Umbilical cord (tissue), 2 donors: ENCODE results near the gene SMCR8. TPM values are rescaled to one million over a fixed set of nuclear protein-coding genes. Genes with fewer than 3 reads are reported as not detected.
"Not testable (repeated sequence)": the region's sequence is repeated elsewhere in the genome, so short reads cannot be mapped to it uniquely, and the experiment has no call there.

Experiments used
- DNase-seq: peaks from one replicate; pipeline ENCODE4 v3.0.0-alpha.2; 2015; ENCODE audit warnings: low spot score
- total RNA-seq: library from RNA; depleted of rRNA; stranded (reverse); fragments of >200 nt; gene quantifications from one replicate; pipeline ENCODE4 v1.2.3, GENCODE V29; 2014; ENCODE audit warnings: low replicate concordance; ENCODE audit not compliant: insufficient read depth

The SMCR8 gene, protein sequence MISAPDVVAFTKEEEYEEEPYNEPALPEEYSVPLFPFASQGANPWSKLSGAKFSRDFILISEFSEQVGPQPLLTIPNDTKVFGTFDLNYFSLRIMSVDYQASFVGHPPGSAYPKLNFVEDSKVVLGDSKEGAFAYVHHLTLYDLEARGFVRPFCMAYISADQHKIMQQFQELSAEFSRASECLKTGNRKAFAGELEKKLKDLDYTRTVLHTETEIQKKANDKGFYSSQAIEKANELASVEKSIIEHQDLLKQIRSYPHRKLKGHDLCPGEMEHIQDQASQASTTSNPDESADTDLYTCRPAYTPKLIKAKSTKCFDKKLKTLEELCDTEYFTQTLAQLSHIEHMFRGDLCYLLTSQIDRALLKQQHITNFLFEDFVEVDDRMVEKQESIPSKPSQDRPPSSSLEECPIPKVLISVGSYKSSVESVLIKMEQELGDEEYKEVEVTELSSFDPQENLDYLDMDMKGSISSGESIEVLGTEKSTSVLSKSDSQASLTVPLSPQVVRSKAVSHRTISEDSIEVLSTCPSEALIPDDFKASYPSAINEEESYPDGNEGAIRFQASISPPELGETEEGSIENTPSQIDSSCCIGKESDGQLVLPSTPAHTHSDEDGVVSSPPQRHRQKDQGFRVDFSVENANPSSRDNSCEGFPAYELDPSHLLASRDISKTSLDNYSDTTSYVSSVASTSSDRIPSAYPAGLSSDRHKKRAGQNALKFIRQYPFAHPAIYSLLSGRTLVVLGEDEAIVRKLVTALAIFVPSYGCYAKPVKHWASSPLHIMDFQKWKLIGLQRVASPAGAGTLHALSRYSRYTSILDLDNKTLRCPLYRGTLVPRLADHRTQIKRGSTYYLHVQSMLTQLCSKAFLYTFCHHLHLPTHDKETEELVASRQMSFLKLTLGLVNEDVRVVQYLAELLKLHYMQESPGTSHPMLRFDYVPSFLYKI
- 7.2 TPM for total RNA-seq

DNA sequence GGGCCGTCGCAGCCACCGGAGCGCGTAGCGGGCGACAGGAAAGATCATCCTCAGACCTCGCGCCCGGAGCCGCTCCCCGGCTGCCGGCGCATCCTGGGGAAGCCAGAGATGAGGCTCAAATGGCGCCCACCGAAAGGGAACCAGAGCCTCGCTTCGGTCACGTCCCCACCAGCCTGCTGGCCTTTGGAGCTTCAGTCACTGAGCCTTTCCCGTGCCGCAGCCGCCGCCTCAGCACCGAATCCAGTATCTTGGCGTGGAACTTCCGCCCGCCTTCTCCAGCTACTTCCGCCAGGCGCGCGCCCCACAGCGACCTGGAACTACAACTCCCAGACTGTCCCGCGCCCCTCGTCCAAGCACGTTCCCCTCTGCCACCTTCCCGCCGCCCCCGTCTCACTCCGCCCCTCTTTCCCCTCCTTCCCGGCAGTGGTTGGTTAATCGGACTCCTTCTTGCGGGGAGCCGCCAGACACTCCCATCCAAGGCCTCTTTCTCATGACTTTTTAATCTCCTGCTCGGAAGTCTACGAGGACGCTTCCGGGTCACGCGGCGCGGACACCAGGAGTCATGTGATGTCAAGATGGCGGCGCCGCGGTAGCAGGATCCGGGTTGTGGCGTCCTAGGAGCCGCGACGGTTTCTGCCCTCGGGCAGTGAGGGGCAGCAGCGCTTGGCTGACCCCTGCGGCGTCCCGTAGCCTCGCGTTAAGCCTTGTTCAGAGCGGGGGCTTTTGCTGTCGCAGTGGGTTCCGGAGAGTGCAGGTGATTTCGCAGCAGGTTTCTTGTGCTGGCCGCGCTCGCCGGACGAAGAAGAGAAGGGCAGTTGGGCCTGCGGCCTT lies at the start of gene SMCR8, which contains the start of gene TOP3A:
Gene SMCR8 (plus strand): TSS at position 563 of the 831 bp plus-strand sequence. CDS start 497 bp downstream, outside the sequence.
Gene TOP3A (minus strand): TSS at position 264 of the 831 bp plus-strand sequence. CDS start 216 bp downstream, at position 48.
- DNase-seq: peak; percentile 100

GRCh38 chr17:18267366-18267765 lies 47.7 kb upstream of the SMCR8 start:
- no peak for DNase-seq

- peak; percentile 30 for DNase-seq
Observed at GRCh38 chr17:18267927-18268711, 47.0 kb upstream of the SMCR8 start.

DNA sequence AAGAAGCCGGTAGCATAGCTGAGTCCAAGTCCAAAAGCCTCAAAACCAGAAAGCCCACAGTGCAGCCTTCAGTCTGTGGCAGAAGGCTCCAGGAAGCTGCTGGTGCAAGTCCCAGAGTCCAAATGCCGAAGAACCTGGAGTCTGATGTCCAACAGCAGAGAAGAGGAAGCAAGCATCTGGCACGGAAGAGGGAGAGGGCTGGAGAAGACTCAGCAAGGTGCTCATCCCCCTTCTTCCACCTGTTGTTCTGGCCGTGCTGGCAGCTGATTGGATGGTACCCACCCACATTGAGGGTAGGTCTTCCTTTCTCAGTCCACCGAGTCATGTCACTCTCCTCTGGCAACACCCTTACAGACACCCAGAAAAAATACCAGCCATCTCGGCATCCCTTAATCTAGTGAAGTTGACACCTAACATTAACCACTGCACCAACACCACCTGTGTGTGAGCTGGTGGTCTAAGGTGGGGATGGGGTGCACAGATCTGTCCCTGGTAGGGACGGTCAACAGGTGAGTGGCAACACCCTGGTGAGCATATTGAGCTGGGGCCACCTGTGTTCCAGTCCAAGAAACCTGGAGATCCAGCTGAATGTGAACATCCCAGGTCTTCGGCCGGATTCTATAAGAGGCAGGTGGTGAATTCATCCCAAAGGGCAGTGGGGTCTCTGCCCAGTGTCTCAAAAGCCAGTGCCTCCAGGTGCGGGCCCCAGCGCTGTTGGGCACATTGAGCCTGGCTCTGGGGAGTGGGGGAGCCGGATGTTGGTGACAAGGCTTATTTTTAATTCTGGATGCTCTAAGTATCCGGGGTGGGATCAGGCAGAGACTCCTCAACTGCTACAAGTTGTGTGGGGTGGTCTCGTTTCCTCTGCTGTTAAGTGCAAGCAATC lies 44.8 kb upstream of the SMCR8 start:
- no peak for DNase-seq

- no peak for DNase-seq
Observed at GRCh38 chr17:18277076-18277475, 38.0 kb upstream of the SMCR8 start.

DNA sequence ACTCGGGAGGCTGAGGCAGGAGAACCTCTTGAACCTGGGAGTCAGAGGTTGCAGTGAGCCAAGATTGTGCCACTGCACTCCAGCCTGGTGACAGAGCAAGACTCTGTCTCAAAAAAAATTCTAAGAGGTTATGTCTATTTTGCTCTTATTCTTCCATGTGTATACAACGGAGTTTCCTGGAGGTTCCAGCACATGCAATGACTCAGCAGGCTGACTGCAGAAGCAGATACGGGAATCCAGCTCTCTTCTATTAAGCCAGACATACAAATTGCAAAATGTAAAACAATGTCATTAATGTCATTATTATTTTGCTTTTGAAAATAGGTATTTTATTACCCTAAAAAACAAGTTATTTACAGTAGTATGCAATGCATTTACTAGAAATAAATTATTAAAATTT lies 36.2 kb upstream of the SMCR8 start:
- no peak for DNase-seq

DNA sequence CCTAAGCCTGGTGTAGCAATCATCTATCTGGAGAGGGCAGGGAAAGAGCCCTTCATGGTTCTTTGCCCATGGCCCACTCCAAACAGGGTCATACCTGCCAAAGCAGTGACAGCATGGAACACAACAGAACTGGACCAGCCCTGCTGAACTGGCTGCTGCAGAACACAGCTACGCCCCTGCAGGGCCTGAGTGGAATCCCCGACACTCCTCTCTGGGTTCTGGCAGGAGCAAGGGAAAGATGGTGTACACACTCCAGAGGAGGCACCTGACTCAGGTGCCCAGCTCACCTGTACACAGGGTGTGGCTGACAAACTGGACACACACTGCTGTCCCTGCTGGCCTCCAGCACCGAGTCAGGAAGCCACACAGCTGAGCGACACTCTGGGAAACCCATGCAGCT lies 34.8 kb upstream of the SMCR8 start:
- no peak for DNase-seq

DNA sequence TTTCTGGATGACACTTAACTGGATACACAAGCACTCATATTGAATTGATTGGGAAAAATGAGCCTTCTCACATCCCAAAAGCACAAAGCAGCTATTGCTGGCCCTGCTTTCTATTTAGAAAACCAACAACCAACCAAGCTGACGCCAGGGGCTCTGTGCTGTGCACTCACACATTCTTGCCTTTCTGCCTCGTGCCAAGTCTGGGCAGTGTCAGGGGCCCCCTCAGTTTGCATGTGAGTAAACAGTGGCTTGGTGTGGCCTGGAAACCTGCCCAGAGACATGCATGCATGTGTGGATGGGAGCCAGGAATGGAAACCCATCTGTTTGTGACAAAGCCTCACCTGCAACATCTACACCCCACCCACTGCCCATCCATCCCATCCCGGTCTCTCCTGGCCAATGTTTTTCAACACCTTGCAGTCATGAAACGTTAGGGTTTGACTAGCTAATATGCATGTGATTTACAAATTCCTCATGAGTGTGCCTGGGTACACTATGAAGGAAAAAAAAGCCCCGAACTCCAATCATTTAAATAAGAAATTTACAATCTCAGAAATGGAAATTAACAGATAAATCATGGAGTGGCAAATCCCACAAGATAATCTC lies 34.2 kb upstream of the SMCR8 start:
- DNase-seq: no peak

GRCh38 chr17:18281788-18282187 lies 33.3 kb upstream of the SMCR8 start:
- no peak for DNase-seq

DNA sequence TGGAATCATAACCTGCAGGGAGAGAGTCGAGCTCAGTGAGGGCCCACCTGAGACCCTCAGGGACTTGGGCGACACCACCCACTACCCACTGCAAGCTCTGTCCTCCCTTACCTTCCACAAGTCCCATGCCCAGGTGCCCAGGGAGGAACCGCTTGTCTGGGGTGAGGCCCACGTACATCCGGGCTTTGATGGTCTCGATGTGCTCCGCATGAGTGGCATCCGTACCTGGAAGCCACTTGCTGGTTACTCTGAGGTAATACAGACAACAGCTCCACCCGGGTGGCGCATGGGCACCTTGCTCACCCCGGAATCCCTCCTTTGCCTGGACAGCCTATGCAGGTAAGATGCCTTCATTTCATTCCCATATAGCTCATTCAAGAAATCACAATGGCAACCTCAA lies 29.8 kb upstream of the SMCR8 start:
- no peak for DNase-seq

DNA sequence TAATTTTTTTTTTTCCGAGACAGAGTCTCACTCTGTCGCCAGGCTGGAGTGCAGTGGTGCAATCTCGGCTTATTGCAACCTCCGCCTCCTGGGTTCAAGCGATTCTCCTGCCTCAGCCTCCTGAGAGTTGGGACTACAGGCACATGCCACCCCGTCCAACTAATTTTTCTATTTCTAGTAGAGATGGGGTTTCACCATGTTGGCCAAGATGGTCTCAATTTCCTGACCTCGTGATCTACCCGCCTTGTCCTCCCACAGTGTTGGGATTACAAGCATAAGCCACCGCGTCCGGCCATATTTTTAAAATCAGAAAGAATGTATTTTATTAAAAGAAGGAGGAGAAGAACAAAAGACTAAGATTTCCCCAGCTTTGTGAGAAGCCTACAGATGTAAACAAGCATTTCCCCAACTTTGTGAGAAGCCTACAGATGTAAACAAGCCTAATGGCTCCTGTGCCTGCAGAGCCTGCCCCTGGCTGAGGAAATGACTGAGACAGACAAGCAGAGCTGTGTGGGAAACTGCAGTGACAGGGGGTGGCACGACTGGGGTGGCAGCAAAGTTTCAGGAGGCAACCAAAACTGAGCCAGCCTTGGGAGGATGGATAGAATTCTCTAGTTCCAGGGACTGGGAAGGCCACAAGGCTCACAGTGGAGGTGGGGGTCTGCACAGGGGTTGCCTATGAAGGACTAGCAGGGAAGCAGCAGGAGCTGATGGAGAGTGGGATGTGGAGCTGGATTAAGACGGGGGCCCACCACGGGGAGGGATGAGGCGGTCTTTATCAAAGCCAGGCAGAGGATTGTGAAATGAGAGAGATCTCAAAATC lies 23.2 kb upstream of the SMCR8 start:
- no peak for DNase-seq

- not testable (repeated sequence) for DNase-seq
Observed at GRCh38 chr17:18298061-18298460, 17.0 kb upstream of the SMCR8 start.

DNA sequence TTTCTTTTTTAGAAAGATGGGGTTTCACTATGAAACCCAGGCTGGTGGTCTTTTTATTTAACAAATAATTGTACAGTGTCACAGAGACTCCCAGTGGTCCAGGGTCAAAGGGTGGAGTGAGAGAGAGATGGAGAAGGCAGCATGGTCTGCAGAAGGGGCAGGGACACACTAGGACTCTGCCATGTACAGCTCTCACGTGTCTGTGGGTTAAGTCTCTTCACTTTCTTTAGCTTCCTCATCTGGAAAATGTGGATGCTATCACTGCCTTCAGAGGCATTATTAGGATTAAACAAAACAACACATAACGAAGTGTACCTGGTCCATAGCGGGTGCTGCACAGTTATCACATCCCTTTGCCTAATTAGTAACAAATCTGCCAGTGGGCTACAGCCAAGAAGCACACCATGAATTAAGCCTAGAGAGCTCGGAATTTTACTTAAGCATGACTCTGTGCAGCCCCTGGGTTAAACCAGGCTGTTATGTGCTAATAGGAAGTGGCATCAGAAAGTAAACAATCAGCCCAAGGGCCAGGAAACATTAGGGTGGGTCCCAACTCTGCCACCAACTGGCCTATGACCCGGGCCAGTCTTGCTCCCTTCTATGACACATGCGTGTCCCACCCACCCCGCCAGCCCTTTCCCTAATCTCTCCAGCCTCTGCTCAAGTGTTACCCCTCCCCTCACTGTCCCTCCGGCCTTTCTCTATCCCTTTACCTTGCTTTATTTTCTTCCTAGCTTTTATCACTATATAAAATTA lies 14.2 kb upstream of the SMCR8 start:
- DNase-seq: no peak

- not testable (repeated sequence) for DNase-seq
Observed at GRCh38 chr17:18303206-18303605, 11.9 kb upstream of the SMCR8 start.

- DNase-seq: no peak
Observed at GRCh38 chr17:18309202-18309601, 5.9 kb upstream of the SMCR8 start.

GRCh38 chr17:18314059-18314730 lies 898 bp upstream of the SMCR8 start:
- DNase-seq: peak; percentile 14

- DNase-seq: no peak
Observed at GRCh38 chr17:18315562-18315922, 449 bp downstream of the SMCR8 start.
